ENCODE data around the gene USHBP1.

USHBP1 gene

DNA sequence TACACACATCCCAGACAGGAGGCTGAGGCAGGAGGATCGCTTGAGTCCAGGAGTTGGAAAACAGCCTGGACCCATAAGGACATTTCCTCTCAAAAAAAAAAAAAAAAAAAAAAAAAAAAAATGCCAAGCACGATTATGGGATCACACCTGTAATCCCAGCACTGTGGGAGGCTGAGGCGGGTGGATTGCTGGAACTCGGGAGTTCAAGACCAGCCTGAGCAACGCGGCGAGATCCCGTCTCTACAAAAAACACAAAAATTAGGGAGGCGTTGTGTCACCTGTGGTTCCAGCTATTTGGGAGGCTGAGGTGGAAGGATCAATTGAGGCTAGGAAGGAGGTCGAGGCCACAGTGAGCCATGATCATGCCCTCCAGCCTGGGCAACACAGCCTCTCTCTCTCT lies 39.5 kb downstream of the USHBP1 start:
- peaks cover 8% of the 10 kb centered on the region for H3K4me1 Mint-ChIP-seq
- H3K36me3 Mint-ChIP-seq: no peaks in the 10 kb centered on the region
- H3K27me3 Mint-ChIP-seq: no peaks in the 10 kb centered on the region
- ATAC-seq: no peak
- H3K27ac Mint-ChIP-seq: peak overlapping the region; percentile 81
- peak overlapping the region; percentile 58 for H3K4me3 Mint-ChIP-seq
- H3K9me3 Mint-ChIP-seq: no peaks in the 10 kb centered on the region

- Mint-ChIP-seq H3K27ac (no peak overlapping the region), H3K4me3 (no peak overlapping the region), H3K9me3 (no peaks in the 10 kb centered on the region), H3K36me3 (peaks cover 40% of the 10 kb centered on the region), H3K4me1 (peaks cover 19% of the 10 kb centered on the region), H3K27me3 (no peaks in the 10 kb centered on the region)
- ATAC-seq: no peak
These were observed 44.3 kb downstream of the USHBP1 start for GRCh38 chr19:17220207-17220758.

DNA sequence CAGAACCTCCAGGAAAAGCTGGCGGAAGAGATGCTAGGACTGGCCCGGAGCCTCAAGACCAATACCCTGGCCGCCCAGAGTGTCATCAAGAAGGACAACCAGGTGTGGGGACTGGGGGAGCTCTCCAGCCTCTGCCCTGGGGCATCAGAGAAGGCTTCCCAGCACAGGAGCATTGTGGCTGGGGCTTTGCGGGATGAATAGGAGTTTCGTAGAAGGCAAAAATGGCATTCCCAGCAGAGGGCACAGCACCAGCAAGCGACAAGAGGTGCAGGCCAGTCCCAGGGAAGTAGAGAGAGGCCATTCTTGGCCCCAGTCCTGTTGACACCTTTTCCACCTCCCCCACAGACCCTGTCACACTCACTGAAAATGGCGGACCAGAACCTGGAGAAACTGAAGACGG lies 45.3 kb downstream of the USHBP1 start:
- Mint-ChIP-seq H3K9me3 (no peaks in the 10 kb centered on the region), H3K36me3 (peaks cover 40% of the 10 kb centered on the region), H3K27me3 (no peaks in the 10 kb centered on the region), H3K27ac (no peak overlapping the region), H3K4me1 (peaks cover 29% of the 10 kb centered on the region), H3K4me3 (no peak overlapping the region)
- ATAC-seq: no peak

GRCh38 chr19:17216058-17216670 lies 48.4 kb downstream of the USHBP1 start:
- H3K9me3 Mint-ChIP-seq: no peaks in the 10 kb centered on the region
- peak overlapping the region; percentile 88 for H3K4me3 Mint-ChIP-seq
- H3K4me1 Mint-ChIP-seq: peaks cover 31% of the 10 kb centered on the region
- peaks cover 55% of the 10 kb centered on the region for H3K36me3 Mint-ChIP-seq
- no peaks in the 10 kb centered on the region for H3K27me3 Mint-ChIP-seq
- H3K27ac Mint-ChIP-seq: peak overlapping the region; percentile 96
- ATAC-seq: no peak

DNA sequence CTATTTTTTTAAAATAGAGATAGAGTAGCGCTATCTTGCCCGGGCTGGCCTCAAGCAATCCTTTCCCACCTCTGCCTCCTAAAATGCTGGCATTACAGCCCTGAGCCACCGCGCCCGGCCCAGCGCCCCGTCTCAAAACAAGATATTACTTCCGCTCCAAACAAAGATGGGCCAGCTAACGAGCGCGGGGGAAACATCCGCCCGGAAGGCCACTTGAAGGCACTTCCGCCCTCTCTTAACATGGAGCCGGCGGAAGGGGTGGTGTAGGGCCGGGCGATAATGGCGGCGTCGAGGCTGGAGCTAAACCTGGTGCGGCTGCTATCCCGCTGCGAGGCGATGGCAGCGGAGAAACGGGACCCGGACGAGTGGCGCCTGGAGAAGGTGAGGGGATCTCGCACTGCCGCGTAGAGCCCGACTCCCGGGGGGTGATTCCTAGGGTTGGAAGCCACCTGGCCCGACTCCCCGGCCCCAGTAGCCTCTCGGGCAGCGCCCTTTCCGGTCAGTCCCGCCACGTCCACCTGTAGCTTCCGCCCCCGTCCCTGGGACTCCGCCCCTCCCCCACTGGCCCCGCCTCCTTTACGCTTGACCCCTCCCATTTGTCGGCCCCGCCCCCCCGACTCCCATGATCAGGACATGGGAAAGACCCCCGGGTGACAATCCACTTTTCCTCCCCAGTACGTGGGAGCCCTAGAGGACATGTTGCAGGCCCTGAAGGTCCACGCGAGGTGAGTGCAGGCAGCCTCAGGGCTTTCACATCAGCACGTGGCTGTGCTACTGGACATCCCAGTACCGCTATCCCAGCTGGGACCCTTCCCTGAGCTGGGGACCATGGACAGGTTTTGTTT lies 49.2 kb downstream of the USHBP1 start, which contains the start of gene USE1:
Gene USE1 (plus strand): TSS at position 231 of the 845 bp plus-strand sequence. CDS start 49 bp downstream, at position 280.
- Mint-ChIP-seq H3K36me3 (peaks cover 59% of the 10 kb centered on the region), H3K4me3 (peak within 1 kb of the TSS; percentile 88)

DNA sequence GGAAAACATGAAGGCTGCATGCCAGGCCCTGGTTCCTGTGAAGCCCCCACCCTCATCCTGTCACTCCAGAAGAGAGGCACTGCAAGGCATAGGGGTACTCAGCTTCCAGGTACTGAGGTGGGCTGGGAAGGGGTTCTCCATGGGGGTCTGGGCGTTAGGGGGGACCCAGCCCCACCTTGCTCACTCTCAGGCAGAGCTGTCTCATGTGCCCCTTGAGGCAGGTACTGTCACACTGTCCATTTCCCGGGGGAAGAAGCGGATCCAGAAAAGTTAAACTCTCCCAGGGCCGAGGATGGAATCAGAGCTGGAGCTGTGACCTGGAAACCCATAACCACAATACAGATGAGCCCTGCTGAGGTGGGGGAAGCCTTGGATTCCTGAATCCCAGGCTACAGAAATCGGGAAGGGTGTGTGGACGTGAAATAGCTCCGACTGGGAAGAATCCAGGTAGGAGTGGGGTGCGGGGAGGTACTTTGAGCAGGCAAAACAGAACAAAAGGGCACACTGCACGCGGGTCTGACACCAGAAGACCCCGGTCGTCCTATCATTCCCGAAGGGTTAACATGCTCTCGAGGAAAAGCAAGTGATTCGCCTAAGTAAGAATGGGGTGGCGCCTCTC lies 49.9 kb downstream of the USHBP1 start:
- Mint-ChIP-seq H3K36me3 (peaks cover 62% of the 10 kb centered on the region), H3K4me1 (peaks cover 41% of the 10 kb centered on the region), H3K27ac (peak overlapping the region; percentile 96), H3K27me3 (no peaks in the 10 kb centered on the region), H3K4me3 (peak overlapping the region; percentile 88), H3K9me3 (no peaks in the 10 kb centered on the region)
- no peak for ATAC-seq

More for the DNA sequence above, 49.2 kb downstream of the USHBP1 start, which contains the start of gene USE1:
- ATAC-seq: peak; percentile 96
- Mint-ChIP-seq H3K9me3 (no peaks in the 10 kb centered on the region), H3K4me1 (peaks cover 33% of the 10 kb centered on the region), H3K27ac (peak within 1 kb of the TSS; percentile 96), H3K27me3 (no peaks in the 10 kb centered on the region)

- peaks cover 62% of the 10 kb centered on the region for H3K36me3 Mint-ChIP-seq
- no peak overlapping the region for H3K27ac Mint-ChIP-seq
- no peak for ATAC-seq
- H3K9me3 Mint-ChIP-seq: peaks cover 2% of the 10 kb centered on the region
- H3K4me3 Mint-ChIP-seq: no peak overlapping the region
- no peaks in the 10 kb centered on the region for H3K27me3 Mint-ChIP-seq
- peaks cover 51% of the 10 kb centered on the region for H3K4me1 Mint-ChIP-seq
These were observed 51.2 kb downstream of the USHBP1 start for GRCh38 chr19:17213334-17213733.

DNA sequence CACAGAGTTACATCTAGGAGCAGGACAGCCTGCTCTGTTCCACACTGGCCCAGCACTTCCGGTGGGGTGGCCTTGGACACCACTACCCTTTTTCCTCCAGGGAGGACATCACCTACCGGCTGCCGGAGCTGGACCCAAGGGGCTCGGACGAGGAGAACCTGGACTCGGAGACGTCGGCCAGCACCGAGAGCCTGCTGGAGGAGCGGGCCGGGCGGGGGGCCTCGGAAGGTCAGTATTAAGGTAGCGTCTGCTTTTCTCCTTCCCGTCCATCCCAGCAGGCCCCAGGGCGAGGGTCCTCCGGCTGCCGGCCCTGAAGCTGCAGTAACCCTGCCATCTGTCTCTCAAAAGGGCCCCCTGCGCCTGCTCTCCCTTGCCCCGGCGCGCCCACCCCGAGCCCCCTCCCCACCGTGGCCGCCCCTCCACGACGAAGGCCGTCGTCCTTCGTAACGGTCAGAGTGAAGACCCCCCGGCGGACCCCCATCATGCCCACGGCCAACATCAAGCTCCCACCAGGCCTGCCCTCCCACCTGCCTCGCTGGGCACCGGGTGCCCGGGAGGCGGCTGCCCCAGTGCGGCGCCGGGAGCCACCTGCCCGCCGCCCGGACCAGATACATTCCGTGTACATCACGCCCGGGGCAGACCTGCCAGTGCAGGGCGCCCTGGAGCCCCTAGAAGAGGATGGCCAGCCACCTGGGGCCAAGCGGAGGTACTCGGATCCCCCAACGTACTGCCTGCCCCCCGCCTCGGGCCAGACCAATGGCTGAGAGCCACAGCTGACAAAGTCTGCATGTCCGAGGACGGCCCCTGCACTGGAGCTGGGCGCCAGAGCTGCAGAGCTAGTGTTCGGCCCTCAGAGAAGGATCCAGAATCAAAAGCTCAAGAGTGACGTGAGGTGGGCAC lies 52.7 kb downstream of the USHBP1 start:
- Mint-ChIP-seq H3K4me1 (peaks cover 47% of the 10 kb centered on the region), H3K36me3 (peaks cover 53% of the 10 kb centered on the region), H3K9me3 (peaks cover 2% of the 10 kb centered on the region), H3K27ac (peak overlapping the region; percentile 53), H3K27me3 (no peaks in the 10 kb centered on the region), H3K4me3 (no peak overlapping the region)
- ATAC-seq: no peak

- peak overlapping the region; percentile 86 for H3K27ac Mint-ChIP-seq
- peaks cover 32% of the 10 kb centered on the region for H3K4me1 Mint-ChIP-seq
- H3K27me3 Mint-ChIP-seq: no peaks in the 10 kb centered on the region
- peaks cover 42% of the 10 kb centered on the region for H3K36me3 Mint-ChIP-seq
- H3K4me3 Mint-ChIP-seq: peak overlapping the region; percentile 13
- peaks cover 2% of the 10 kb centered on the region for H3K9me3 Mint-ChIP-seq
- peak; percentile 25 for ATAC-seq
These were observed 54.2 kb downstream of the USHBP1 start for GRCh38 chr19:17210296-17210695.

GRCh38 chr19:17209126-17210036 lies 55.2 kb downstream of the USHBP1 start:
- H3K27me3 Mint-ChIP-seq: no peaks in the 10 kb centered on the region
- peak overlapping the region; percentile 86 for H3K27ac Mint-ChIP-seq
- H3K36me3 Mint-ChIP-seq: peaks cover 48% of the 10 kb centered on the region
- ATAC-seq: peak; percentile 42
- H3K4me1 Mint-ChIP-seq: peaks cover 27% of the 10 kb centered on the region
- H3K4me3 Mint-ChIP-seq: no peak overlapping the region
- peaks cover 2% of the 10 kb centered on the region for H3K9me3 Mint-ChIP-seq

- peaks cover 26% of the 10 kb centered on the region for H3K4me1 Mint-ChIP-seq
- H3K36me3 Mint-ChIP-seq: peaks cover 56% of the 10 kb centered on the region
- no peak for ATAC-seq
- H3K27ac Mint-ChIP-seq: no peak overlapping the region
- H3K9me3 Mint-ChIP-seq: peaks cover 2% of the 10 kb centered on the region
- H3K4me3 Mint-ChIP-seq: no peak overlapping the region
- no peaks in the 10 kb centered on the region for H3K27me3 Mint-ChIP-seq
These were observed 57.6 kb downstream of the USHBP1 start for GRCh38 chr19:17206736-17207581.

DNA sequence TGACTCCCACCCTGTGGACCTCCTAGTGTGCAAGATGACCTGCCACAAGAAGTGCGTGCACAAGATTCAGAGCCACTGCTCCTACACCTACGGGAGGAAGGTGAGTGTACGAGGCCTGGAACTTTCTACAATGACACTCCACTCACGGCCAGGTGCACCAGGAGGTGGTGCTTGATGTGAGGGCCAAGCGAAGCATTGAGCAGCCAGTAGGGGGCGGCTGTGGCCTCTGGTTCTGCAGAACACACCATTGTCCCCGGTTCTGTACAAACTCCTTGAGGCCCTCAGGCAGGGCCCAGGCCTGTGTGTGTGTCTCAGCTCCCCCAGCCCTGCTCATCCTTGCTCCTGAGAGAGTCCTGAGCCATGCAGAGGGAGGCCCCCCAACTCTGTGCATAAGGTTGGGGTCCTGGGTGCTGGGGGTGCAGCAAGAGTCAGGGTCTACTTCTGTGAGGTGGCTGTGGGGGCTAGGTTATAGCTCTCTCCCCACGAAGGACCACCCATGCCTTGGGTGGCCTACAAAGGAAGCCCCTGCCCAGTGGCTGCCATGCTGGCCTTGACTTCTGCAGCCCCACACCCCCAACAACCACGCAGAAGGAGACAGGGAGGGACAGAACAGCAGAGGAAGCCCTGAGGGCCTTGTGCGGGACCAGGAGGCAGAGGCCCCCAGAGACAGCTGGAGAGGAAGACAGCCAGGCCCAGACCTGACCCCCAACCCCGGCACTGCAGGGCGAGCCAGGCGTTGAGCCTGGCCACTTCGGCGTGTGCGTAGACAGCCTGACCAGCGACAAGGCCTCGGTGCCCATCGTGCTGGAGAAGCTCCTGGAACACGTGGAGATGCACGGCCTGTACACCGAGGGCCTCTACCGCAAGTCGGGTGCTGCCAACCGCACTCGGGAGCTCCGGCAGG lies 59.1 kb downstream of the USHBP1 start:
- H3K27ac Mint-ChIP-seq: peak overlapping the region; percentile 46
- no peaks in the 10 kb centered on the region for H3K27me3 Mint-ChIP-seq
- no peak overlapping the region for H3K4me3 Mint-ChIP-seq
- peak; percentile 60 for ATAC-seq
- H3K4me1 Mint-ChIP-seq: peaks cover 24% of the 10 kb centered on the region
- peaks cover 2% of the 10 kb centered on the region for H3K9me3 Mint-ChIP-seq
- H3K36me3 Mint-ChIP-seq: peaks cover 67% of the 10 kb centered on the region

Data from stimulated activated memory B cell treated with anti-CD40 and anti-IgM and Interleukin-4, amounts not matched to agents 10 μg/mL and 1 μg/mL and 100 μg/mL, for 72 hours (primary cell).